Activated CD8-positive, alpha-beta memory T cell treated with anti-CD3 and anti-CD28 coated beads for 1 hour (primary cell): Measurements from ENCODE around the gene CAMK2A.

Source experiments
- DNase-seq, 2 donors: peaks; one replicate each; pipeline ENCODE4 v3.0.0-alpha.2; 2020; ENCODE audit warnings: low read depth in 1 of 2; ENCODE audit errors: extremely low read depth in 1 of 2

CAMK2A gene

DNA sequence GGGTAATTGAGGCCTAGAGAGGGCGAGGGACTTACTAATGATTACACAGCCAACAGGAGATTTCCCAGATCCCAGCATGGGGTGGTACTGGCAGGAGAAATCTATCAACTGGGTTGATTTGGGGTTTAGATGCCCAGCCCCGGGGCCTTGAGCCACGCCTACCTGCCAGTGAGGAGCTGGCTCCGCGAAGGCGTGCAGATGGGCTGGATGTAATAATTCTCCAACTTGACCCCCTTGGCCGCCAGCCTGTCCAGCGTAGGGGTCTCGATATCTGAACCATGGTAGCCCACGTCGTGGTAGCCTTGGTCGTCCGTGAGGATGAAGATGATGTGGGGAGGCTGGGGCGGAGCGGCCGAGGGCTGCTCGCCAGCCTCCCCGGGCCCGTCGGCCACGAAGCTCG, 12.3 kb upstream of the CAMK2A start:
- DNase-seq = no peak

DNA sequence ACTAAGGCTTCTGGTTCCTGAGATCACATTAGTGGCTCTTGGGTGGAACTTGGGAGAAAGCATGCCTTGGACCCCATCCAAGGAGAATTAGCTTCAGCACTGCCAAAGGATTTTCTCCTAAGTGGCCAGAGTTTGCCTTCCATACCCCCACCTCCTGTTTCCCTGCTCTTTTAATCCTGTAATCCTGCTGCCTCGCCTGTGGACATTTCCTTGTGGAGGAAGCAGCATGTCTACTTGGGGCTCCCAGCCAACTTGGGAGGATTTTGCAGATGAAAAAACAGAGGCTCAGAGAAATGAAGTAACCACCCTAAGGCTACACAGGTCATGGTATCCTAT, 11.6 kb upstream of the CAMK2A start:
- no peak for DNase-seq

DNA sequence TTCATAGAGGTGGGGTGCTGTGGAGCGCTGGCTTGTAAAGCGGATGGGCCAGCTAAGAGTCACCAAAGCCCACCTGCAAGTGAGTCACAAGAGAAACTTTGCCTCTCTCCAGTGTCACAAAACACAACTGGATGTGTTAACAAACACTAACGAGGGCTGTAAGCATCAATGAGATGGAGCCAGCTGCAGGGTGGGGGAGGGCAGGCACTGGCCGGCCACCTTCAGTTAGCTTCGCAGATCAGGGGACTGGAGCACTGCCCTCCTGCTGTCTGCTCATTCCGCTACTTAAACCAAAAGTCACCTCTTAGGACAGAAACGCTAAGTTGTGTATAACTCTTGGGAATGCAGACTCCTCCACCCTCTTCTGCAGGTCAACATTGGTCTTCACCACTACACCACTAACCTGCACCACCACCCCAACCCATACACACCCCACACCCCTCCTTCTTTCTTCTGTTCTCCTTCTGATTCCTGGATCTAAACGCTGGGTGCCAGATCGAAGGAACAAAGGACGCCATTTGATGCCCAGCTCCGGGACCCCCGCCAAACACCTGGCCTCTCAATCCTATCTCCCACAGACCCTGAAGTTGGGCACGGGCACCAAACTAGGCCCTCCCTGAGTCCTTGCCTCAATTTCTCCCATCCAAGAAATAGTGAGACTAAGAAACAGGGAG, 11.1 kb upstream of the CAMK2A start:
- no peak for DNase-seq

DNA sequence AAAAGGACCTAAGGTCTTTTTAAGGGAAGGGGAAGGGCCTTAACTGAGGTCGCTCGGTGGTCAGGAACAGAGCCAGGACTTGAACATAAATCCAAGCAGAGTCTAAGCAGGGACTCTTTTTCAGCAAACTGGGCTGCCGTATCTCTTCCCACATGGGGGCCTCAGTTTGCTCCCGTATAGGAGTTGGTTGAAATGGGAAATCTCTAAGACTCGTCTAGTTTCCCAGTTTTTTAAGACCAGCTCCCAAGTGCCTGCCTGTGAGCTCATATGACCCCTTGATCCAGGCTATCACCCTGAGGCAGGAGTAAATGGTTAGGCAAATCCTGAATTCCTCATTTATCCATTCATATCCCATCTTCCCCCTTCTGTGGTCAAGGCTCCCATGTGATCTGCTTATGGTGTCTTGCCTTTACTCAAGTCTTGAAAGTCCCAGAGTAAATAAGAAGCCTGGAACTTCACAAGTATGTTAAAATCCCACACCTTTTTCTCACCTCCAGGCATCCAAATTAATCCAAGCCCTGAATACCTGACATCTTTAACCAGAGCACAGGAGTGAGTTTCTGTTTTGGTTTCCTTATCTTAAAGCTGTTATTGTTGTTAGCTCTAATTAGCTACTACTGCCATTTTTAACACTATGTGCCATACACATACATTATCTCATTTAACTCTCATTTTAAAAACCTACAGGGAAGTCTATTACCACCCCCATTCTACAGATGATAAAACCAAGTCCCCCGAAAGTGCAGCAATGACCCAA, 10.2 kb upstream of the CAMK2A start:
- no peak for DNase-seq

DNA sequence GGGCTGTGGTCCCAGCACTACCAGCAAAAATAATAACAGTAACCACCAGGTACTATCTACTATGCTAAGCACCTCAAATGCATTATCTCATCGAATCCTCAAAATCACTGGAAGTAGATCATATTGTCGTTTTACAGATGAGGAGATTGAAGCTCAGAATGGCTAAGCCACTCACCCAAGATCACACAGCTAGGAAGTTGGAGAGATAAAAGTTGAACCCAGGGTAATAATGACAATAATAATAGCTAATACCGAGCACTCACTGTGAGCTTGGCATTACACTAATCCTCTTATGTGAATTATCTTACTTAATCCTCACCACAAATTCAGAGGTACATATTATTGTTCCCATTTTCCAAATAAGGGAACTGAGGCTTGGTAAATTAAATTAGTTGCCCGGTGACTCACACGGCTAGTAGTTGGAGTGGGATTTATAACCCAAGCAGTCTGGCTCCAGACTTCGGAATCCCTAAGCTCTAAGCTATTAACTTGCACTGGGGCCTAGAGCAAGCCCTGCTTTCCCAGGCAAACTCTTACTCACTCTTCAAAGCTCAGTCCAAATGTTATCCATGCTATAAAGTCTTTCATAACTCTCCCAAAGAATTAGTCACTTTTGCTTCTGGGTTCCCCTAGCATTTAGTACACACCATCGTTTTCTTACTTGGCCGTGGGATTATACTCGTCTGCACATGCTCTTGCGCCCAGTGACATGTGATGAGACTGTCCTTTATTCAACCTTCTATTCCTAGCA, 9.3 kb upstream of the CAMK2A start:
- DNase-seq = no peak

DNA sequence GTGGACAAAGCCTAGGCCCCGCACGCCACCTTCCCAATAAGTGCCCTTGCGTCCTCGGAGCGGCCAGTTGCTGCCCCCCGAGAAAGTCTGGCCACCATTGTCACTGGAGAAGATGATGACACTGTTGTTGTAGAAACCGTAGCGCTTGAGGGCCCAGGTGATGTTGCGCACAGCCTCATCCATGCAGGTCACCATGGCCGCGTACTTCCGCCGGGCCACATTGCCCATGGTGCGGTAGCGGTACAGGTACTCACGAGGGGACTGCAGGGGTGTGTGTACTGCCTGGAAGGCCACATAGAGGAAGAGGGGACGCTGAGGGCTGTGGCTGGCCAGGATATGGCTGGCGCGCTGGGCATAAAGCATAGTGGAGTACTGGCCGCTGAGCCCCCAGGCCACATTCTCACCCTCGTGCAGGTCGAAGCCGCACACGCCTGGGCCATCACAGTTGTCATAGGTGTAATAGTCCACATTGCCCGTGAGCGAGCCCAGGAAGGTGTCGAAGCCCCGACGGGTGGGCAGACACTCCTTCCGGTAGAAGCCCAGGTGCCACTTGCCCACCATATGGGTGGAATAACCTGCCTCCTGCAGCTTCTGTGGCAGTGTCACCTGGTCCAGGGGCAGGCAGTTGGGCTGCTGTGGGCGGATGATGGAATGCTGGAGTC, 8.5 kb upstream of the CAMK2A start:
- DNase-seq = no peak

DNA sequence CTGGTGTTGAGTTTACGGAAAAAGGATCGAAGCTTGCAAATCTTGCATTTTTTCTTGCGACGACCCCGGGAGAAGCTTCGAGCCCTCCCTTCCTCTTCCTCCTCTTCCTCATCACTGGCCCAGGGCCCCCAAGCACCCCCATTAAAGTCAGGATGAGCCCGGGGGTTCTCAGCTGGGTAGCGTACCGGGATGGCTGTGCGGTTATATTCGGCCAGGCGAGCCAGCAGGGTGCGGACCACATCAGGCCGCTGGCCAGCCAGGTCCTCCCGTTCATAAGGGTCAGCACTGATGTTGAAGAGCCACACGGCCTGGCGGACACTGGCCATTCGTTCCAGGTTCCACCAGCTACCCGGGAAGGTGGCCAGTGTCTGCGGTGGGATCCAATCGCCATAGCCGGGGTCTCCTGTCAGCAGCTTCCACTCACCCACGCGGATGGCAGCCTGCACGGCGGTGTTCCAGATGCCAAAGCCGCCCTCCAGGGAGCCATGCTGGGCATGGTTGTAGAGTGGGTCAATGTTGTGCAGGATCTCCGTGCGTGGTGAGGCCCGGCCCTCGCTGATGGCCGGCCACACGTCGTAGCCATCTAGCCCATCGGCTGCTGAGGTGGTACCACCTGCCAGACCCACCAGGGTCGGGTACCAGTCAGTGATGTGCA, 7.8 kb upstream of the CAMK2A start:
- no peak for DNase-seq

- no peak for DNase-seq
Observed at GRCh38 chr5:150296496-150296895, 6.9 kb upstream of the CAMK2A start.

GRCh38 chr5:150295741-150296486, 6.3 kb upstream of the CAMK2A start:
- DNase-seq = no peak

DNA sequence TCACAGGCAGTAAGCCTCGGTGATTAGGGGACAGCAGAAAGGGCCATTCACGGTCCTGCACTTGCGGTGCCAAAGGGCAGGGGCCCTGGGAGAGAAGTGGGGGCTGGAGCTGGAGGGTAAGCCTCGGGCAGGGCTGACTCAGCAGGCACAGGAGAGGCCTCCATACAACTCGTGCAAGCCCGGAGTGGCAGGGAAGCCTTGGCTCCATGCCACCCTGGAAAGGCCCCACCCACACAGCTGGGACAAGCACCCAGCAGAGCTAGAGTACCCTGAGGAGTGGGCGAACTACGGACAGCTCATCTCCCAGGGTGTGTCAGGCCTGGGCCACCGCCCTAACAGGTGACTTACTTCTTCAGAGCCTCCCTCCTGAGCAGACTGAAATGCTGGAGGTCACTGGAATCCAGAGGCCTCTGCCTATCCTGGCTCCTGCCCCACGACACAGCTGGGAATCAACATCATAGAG, 5.6 kb upstream of the CAMK2A start:
- DNase-seq = no peak

DNA sequence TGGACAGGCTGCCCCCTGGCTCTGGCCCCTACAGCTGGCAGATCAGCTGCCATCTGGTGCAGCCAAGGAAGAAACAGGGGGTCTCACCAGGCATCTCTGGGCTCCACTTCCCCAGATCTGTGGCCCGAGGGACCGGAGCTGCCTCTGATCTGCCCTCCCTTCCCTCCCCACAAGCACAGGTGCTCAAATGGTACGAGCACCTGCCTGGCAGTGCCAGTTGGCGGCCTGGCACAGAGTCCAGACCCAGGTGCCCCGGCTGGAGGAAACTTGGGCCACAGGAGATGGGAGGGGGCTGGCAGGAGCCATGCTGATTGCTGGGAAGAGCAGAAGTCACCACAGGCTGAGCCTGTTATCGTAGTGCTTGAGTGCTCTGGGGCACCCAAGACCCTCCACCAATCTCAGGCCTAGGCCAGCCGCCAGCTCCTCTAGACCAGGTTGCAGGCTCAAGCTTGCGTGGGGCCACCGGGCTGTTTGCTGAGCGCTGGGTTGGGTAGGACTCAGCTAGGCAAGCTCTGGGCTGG, 5.0 kb upstream of the CAMK2A start:
- DNase-seq = no peak

GRCh38 chr5:150293091-150293941, 3.7 kb upstream of the CAMK2A start:
- DNase-seq = no peak

DNA sequence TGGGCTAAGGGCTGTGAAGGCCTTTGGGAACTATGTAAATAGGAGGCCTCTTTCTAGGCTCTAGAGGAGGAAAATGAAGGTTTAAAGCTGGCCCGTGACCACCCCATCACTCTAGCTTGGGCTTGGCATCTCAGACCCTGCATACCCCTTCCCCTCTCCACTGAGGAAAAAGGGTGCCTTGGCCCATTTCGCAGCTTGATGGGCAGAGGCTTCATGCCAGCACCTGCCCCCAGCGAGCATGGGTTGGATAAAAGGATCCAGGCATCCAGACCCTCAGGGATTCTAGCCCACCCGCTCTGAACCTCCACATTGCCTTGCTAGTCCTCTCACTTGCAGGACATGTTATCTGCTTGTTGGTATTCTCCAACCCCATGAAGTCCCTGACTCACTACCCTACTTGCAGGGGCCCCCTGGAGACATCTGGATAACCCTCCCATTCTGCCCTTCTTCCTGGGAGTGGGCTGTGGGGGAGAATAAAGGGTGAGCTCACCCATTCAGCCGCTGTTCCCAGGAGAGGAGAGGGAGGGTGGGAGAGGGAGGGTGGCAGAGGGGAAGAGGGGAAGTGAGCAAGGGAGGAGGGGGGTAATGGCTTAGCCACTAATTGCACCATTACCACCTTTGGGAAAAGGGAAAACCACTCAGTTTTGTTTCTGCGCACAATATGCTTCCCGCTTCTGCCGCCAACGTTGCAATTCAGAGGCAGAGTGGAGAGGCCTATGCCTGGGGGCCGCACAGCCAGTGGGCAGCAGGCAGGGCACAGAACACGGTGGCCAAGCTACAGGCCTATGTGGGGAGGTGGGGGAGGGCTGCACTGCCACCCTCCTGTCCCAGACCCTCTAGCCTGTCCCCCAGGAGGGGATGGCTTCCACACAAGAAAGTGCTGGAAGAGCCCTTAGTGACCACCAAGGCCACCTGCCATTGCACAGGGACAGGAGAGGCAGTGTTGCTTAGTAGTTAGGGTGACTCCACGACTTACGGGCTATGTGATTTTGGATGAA, 2.1 kb upstream of the CAMK2A start:
- DNase-seq = no peak

GRCh38 chr5:150288791-150289190, 782 bp downstream of the CAMK2A start:
- DNase-seq = no peak

DNA sequence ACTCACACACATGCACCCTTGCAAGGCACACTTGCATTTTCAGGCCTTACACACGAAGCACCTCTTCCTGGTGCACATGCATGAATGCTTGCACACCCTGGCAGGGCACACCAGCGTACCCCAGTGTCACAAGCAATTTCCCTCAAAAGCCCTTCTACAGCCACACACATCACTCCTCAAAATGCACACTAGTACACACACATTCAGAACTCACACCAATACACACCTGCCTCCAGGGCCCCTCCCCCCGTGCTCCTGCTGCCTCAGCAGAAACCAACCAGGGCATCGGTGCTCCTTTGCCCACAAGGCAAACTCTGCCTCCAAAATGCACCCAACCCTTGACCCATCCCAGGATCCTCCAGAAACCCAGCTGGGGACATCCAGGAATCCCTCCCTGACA, 1.2 kb downstream of the CAMK2A start:
- no peak for DNase-seq

- DNase-seq = no peak
Observed at GRCh38 chr5:150286820-150287219, 2.8 kb downstream of the CAMK2A start.

- no peak for DNase-seq
Observed at GRCh38 chr5:150285114-150285513, 4.5 kb downstream of the CAMK2A start.

- DNase-seq = no peak
Observed at GRCh38 chr5:150284311-150284710, 5.3 kb downstream of the CAMK2A start.
